H1 (cell line): ENCODE data around the gene CELSR1. TPM values are rescaled to one million over a fixed set of nuclear protein-coding genes. Genes with fewer than 3 reads are reported as not detected.

Source experiments
- CTCF ChIA-PET: fragments of 300-600 bp; sonication (Branson Sonifier 250); formaldehyde crosslinking; loops from one replicate; lab custom pipeline; 2021; ENCODE audit not compliant: partially characterized antibody; lab: Charles Lee
- POLR2A ChIA-PET: fragments of 300-600 bp; sonication (Branson Sonifier 250); formaldehyde crosslinking; loops from one replicate; lab custom pipeline; 2021; ENCODE audit warnings: inconsistent platforms; ENCODE audit not compliant: partially characterized antibody; lab: Charles Lee
- DNase-seq, 2 experiments: peaks; one replicate each; pipeline versions ENCODE4 v3.0.0 to v3.0.0-alpha.2; 2010 to 2022; ENCODE audit warnings: low spot score in 2 of 2, low read depth in 1 of 2, mixed read lengths in 1 of 2
- FAIRE-seq: peaks from 2 replicates; lab custom pipeline; 2011; peaks lifted over from hg19 to GRCh38; lab: Jason Lieb, UNC
- H2AFZ ChIP-seq: 2 replicates; pipeline ENCODE4 v1.8.1; 2012; ENCODE audit warnings: low read length, inconsistent platforms
- H2AK5ac ChIP-seq: 2 replicates; pipeline ENCODE4 v1.6.1; 2013; ENCODE audit warnings: low read depth, low read length
- H2BK120ac ChIP-seq: replicated peaks from 2 replicates; pipeline ENCODE3; 2013; ENCODE audit warnings: low read depth, low read length, inconsistent platforms
- H2BK12ac ChIP-seq: 2 replicates; pipeline ENCODE4 v1.6.1; 2013; ENCODE audit warnings: low read depth, low read length
- H2BK15ac ChIP-seq: 2 replicates; pipeline ENCODE4 v1.6.1; 2013; ENCODE audit warnings: low read length
- H2BK20ac ChIP-seq: 2 replicates; pipeline ENCODE4 v1.6.1; 2013; ENCODE audit warnings: low read length
- H2BK5ac ChIP-seq: 2 replicates; pipeline ENCODE4 v1.6.1; 2013; ENCODE audit warnings: low read depth, low read length
- H3K14ac ChIP-seq: 2 replicates; pipeline ENCODE4 v1.6.1; 2013; ENCODE audit warnings: inconsistent platforms; ENCODE audit not compliant: insufficient read length
- H3K18ac ChIP-seq: 2 replicates; pipeline ENCODE4 v1.6.1; 2013; ENCODE audit warnings: low read length; ENCODE audit errors: extremely low read depth
- H3K23ac ChIP-seq: 2 replicates; pipeline ENCODE4 v1.6.1; 2013; ENCODE audit warnings: inconsistent platforms; ENCODE audit not compliant: insufficient read length
- H3K23me2 ChIP-seq: 2 replicates; pipeline ENCODE4 v1.6.1; 2013; ENCODE audit warnings: low read depth, low read length
- H3K27ac ChIP-seq: 2 replicates; pipeline ENCODE4 v1.6.1; 2011; ENCODE audit warnings: low read depth, low read length, inconsistent platforms
- H3K27me3 ChIP-seq, 4 experiments: replicated peaks in 1 of 4; 1 replicate in 1 of 4; 2 replicates in 3 of 4; pipeline versions ENCODE4 v1.6.1 to v1.8.1; 2011 to 2013; ENCODE audit warnings: low read length in 3 of 4, mild to moderate bottlenecking in 3 of 4, inconsistent platforms in 2 of 4, mixed read lengths in 2 of 4, moderate library complexity in 1 of 4; ENCODE audit not compliant: control insufficient read depth in 3 of 4, insufficient read depth in 3 of 4; ENCODE audit errors: extremely low read depth in 1 of 4
- H3K36me3 ChIP-seq, 4 experiments: 2 replicates each; pipeline versions ENCODE4 v1.6.1 to v1.8.1; 2011 to 2013; ENCODE audit warnings: mild to moderate bottlenecking in 4 of 4, low read length in 3 of 4, moderate library complexity in 2 of 4, control low read depth in 1 of 4, inconsistent platforms in 1 of 4; ENCODE audit not compliant: insufficient read depth in 4 of 4, control insufficient read depth in 2 of 4
- H3K4ac ChIP-seq: replicated peaks from 2 replicates; pipeline ENCODE3; 2013; ENCODE audit warnings: low read length, low read depth, mixed read lengths, inconsistent platforms; ENCODE audit not compliant: insufficient read length
- H3K4me1 ChIP-seq, 4 experiments: replicated peaks in 1 of 4; 1 replicate in 1 of 4; 2 replicates in 3 of 4; pipeline versions ENCODE4 v1.6.1 to v1.8.1; 2011 to 2013; ENCODE audit warnings: low read length in 3 of 4, inconsistent platforms in 2 of 4, mixed read lengths in 1 of 4; ENCODE audit not compliant: insufficient read depth in 4 of 4, control insufficient read depth in 3 of 4
- H3K4me2 ChIP-seq, 2 experiments: 2 replicates each; pipeline versions ENCODE4 v1.6.1 to v1.8.1; 2011 to 2013; ENCODE audit warnings: low read depth in 2 of 2, low read length in 2 of 2, control low read depth in 1 of 2, inconsistent platforms in 1 of 2, mild to moderate bottlenecking in 1 of 2; ENCODE audit not compliant: insufficient read depth in 1 of 2
- H3K4me3 ChIP-seq, 4 experiments: fragments of 200-600, 300-600 bp in 1 of 4; sonication (generic), shearing (Covaris generic), sonication (Bioruptor Twin) in 1 of 4; 2 replicates each; pipeline versions ENCODE4 v1.5.1 to v1.8.1; 2011 to 2016; ENCODE audit warnings: low read length in 4 of 4, low read depth in 3 of 4, control low read depth in 2 of 4, inconsistent platforms in 2 of 4, mild to moderate bottlenecking in 2 of 4, mixed read lengths in 1 of 4, moderate library complexity in 1 of 4; ENCODE audit not compliant: insufficient read depth in 2 of 4; ENCODE audit errors: extremely low read depth in 1 of 4
- H3K56ac ChIP-seq: replicated peaks from 2 replicates; pipeline ENCODE3; 2013; ENCODE audit warnings: low read depth, mild to moderate bottlenecking, mixed read lengths, low read length, inconsistent platforms; ENCODE audit not compliant: insufficient read length
- H3K79me1 ChIP-seq: 2 replicates; pipeline ENCODE4 v1.6.1; 2013; ENCODE audit warnings: low read depth, low read length, control low read depth
- H3K79me2 ChIP-seq, 2 experiments: 2 replicates each; pipeline versions ENCODE4 v1.6.1 to v1.8.1; 2012 to 2013; ENCODE audit warnings: low read length in 2 of 2, mild to moderate bottlenecking in 2 of 2, inconsistent platforms in 1 of 2; ENCODE audit not compliant: insufficient read depth in 2 of 2, control insufficient read depth in 1 of 2
- H3K9ac ChIP-seq, 4 experiments: replicated peaks in 1 of 4; 1 replicate in 1 of 4; 2 replicates in 3 of 4; pipeline versions ENCODE4 v1.6.1 to v1.8.1; 2011 to 2013; ENCODE audit warnings: low read depth in 3 of 4, low read length in 3 of 4, control low read depth in 2 of 4, mild to moderate bottlenecking in 2 of 4, moderate library complexity in 2 of 4, inconsistent platforms in 1 of 4; ENCODE audit errors: extremely low read depth in 1 of 4
- H3K9me3 ChIP-seq, 2 experiments: 2 replicates each; pipeline versions ENCODE4 v1.6.1 to v1.8.1; 2012 to 2013; ENCODE audit warnings: mild to moderate bottlenecking in 2 of 2, moderate library complexity in 2 of 2, control low read depth in 1 of 2, inconsistent platforms in 1 of 2, low read depth in 1 of 2, low read length in 1 of 2, mixed read lengths in 1 of 2; ENCODE audit not compliant: insufficient read depth in 2 of 2
- H4K20me1 ChIP-seq, 2 experiments: replicated peaks in 1 of 2; 2 replicates each; pipeline versions ENCODE3 to v1.8.1; 2011 to 2013; ENCODE audit warnings: inconsistent platforms in 2 of 2, low read length in 2 of 2, mild to moderate bottlenecking in 1 of 2; ENCODE audit not compliant: insufficient read depth in 2 of 2, control insufficient read depth in 1 of 2
- H4K5ac ChIP-seq: 2 replicates; pipeline ENCODE4 v1.6.1; 2013; ENCODE audit warnings: low read length, low read depth, mixed read lengths, inconsistent platforms; ENCODE audit not compliant: insufficient read length
- H4K8ac ChIP-seq: 2 replicates; pipeline ENCODE4 v1.8.0; 2013; ENCODE audit warnings: mild to moderate bottlenecking, moderate library complexity, low read length, inconsistent platforms; ENCODE audit not compliant: insufficient read depth; ENCODE audit errors: extremely low read depth
- H4K91ac ChIP-seq: replicated peaks from 2 replicates; pipeline ENCODE3; 2013; ENCODE audit warnings: low read length, mixed read lengths, inconsistent platforms; ENCODE audit not compliant: insufficient read length
- CHD2 ChIP-seq: IDR thresholded peaks from 2 replicates; pipeline ENCODE4 v1.6.1; 2012; ENCODE audit warnings: low read length, improper control_type of control experiment
- CTCF ChIP-seq, 3 experiments: IDR thresholded peaks; 1 replicate in 2 of 3; 2 replicates in 1 of 3; pipeline versions ENCODE4 v1.5.1 to v1.6.1; 2011; ENCODE audit warnings: low read length in 3 of 3, mild to moderate bottlenecking in 3 of 3, inconsistent platforms in 2 of 3, low read depth in 1 of 3, moderate library complexity in 1 of 3; ENCODE audit not compliant: insufficient read depth in 1 of 3; ENCODE audit errors: control extremely low read depth in 1 of 3
- GABPA ChIP-seq: IDR thresholded peaks from 2 replicates; pipeline ENCODE4 v1.6.1; 2011; ENCODE audit warnings: mild to moderate bottlenecking, low read length, moderate library complexity, borderline replicate concordance; ENCODE audit not compliant: insufficient read depth
- JUND ChIP-seq: IDR thresholded peaks from 2 replicates; pipeline ENCODE4 v1.6.1; 2011; ENCODE audit warnings: mild to moderate bottlenecking, improper control_type of control experiment, low read length
- MAFK ChIP-seq: IDR thresholded peaks from 2 replicates; pipeline ENCODE4 v1.6.1; 2012; ENCODE audit warnings: low read depth, mild to moderate bottlenecking, improper control_type of control experiment, low read length
- MAX ChIP-seq: IDR thresholded peaks from 2 replicates; pipeline ENCODE4 v1.6.1; 2012; ENCODE audit warnings: inconsistent platforms
- POLR2A ChIP-seq, 2 experiments: IDR thresholded peaks; 1 replicate in 1 of 2; 2 replicates in 1 of 2; pipeline ENCODE4 v1.6.1; 2011; ENCODE audit warnings: low read depth in 2 of 2, low read length in 2 of 2, mild to moderate bottlenecking in 2 of 2; ENCODE audit errors: control extremely low read depth in 1 of 2
- POLR2AphosphoS5 ChIP-seq: IDR thresholded peaks from 2 replicates; pipeline ENCODE4 v1.6.1; 2011; ENCODE audit warnings: low read depth, low read length
- SUZ12 ChIP-seq: fragments of 200-600 bp; sonication (generic); IDR thresholded peaks from 2 replicates; pipeline ENCODE4 v1.6.1; 2012; ENCODE audit warnings: mild to moderate bottlenecking, inconsistent platforms, low read length, moderate library complexity, mixed read lengths
- TAF1 ChIP-seq: IDR thresholded peaks from 2 replicates; pipeline ENCODE4 v1.6.1; 2011; ENCODE audit warnings: mild to moderate bottlenecking, low read depth, low read length
- WGBS, 2 experiments: shearing (Covaris generic) in 1 of 2; methylation state at CpG; one replicate each; pipeline versions ENCODE4 v1.1.6 to v1.1.7; 2013 to 2015; ENCODE audit warnings: low lambda C conversion rate in 2 of 2, mixed read lengths in 2 of 2, inconsistent platforms in 1 of 2, low coverage in 1 of 2, missing lambda C conversion rate in 1 of 2; ENCODE audit not compliant: insufficient replicate concordance in 2 of 2, insufficient coverage in 1 of 2, insufficient read length in 1 of 2; ENCODE audit errors: extremely low coverage in 1 of 2, missing lambda C conversion rate in 1 of 2; 5-methylcytosine and 5-hydroxymethylcytosine counted together
- polyA plus RNA-seq, 7 experiments: library from polyadenylated mRNA; depleted of rRNA in 3 of 7; stranded (reverse) in 5 of 7; unstranded in 2 of 7; fragments of >200 nt in 5 of 7; fragments of 200-250 nt in 2 of 7; gene quantifications; 1 replicate in 5 of 7; 2 replicates in 1 of 7; 4 replicates in 1 of 7; pipeline versions ENCODE4 v1.2.1 to v1.2.3, GENCODE V29; 2011 to 2013; ENCODE audit warnings: missing spikeins in 2 of 7, mixed read lengths in 2 of 7
- total RNA-seq: library from RNA; stranded (reverse); fragmentation: NEBNext Ultra II Directional; extraction: Animal tissue kit (Norgen Biotek cat#: 25700); gene quantifications from 2 replicates; pipeline ENCODE4 v1.2.1, GENCODE V29; 2021

Gene CELSR1
- total and polyA plus RNA-seq, 2 of the 8 experiments (the other 6 are each of a cell fraction or from before 2014, with no cell fraction given) = 9.0 to 12.4 TPM

- CTCF ChIA-PET = interaction anchor here (0.8 to 1.9 kb wide), 4 partner anchors 11 to 218 kb away, joined by 3 to 5 read pairs (median 4); no protein-coding TSS in a partner anchor
- H4K91ac ChIP-seq = peak overlapping the region; percentile 65
- DNase-seq = peak in 1 of 2 experiments; percentile 43
- no peak for TF ChIP-seq CHD2
- no peak for TF ChIP-seq MAX
- TF ChIP-seq POLR2AphosphoS5 = no peak
- no peak for TF ChIP-seq TAF1
- TF ChIP-seq MAFK = no peak
- no peak for TF ChIP-seq GABPA
- TF ChIP-seq CTCF (IDR thresholded peaks at IDR 0.05; ENCODE audit: control extremely low read depth in 1 of 3, insufficient read depth in 1 of 3, low read depth in 1 of 3, low read length in 3 of 3) = no peak
- TF ChIP-seq SUZ12 = no peak
- no peak for TF ChIP-seq JUND
- no peak for TF ChIP-seq POLR2A (IDR thresholded peaks at IDR 0.05; ENCODE audit: control extremely low read depth in 1 of 2, low read depth in 2 of 2, low read length in 2 of 2)
Measured at GRCh38 chr22:46585340-46586122, 48.1 kb upstream of the CELSR1 start.

More at GRCh38 chr22:46585340-46586122, 48.1 kb upstream of the CELSR1 start:
- Histone ChIP-seq H2AFZ (no peak overlapping the region), H2BK120ac (peak overlapping the region; percentile 6), H3K9ac (no peak overlapping the region), H3K23ac (no peak overlapping the region), H4K20me1 (peaks cover 1 to 20% of the 10 kb centered on the region in 2 experiments), H3K56ac (no peak overlapping the region), H3K4ac (peak overlapping the region; percentile 78), H4K8ac (peak overlapping the region; percentile 14), H3K4me3 (no peak overlapping the region), H3K4me2 (peak overlapping the region in 1 of 2 experiments; percentile 5; a peak in 1 of 4 replicates), H3K18ac (no peak overlapping the region), H4K5ac (no peak overlapping the region), H3K27me3 (no peaks in the 10 kb centered on the region), H3K79me1 (peaks cover 6% of the 10 kb centered on the region), H3K36me3 (no peaks in the 10 kb centered on the region), H3K9me3 (no peaks in the 10 kb centered on the region), H2BK5ac (no peak overlapping the region), H2AK5ac (no peak overlapping the region; the same call in 1 of the 2 replicates), H3K27ac (no peak overlapping the region), H2BK12ac (no peak overlapping the region), H2BK15ac (no peak overlapping the region), H3K79me2 (peaks cover 0 to 6% of the 10 kb centered on the region in 2 experiments; a peak in 1 of 4 replicates), H2BK20ac (no peak overlapping the region), H3K23me2 (0 out of 2 replicates have a peak, but pooled peaks cover 1% of the 10 kb centered on the region), H3K4me1 (peaks cover 0 to 34% (median 18%) of the 10 kb centered on the region in 4 experiments; a peak in 6 of 7 replicates), H3K14ac (no peak overlapping the region)
- 90% methylated on average over 17 of the region's 19 CpGs; no CpG with 5 or more reads in 1 of the 2 experiments for WGBS, 2 experiments
- no peak for FAIRE-seq
- POLR2A ChIA-PET = interaction anchor here (1.2 kb wide), 1 partner anchor 9 kb away, joined by 6 read pairs; no protein-coding TSS in a partner anchor
